Vagina (tissue), 2 donors: ENCODE results near the gene BMS1. TPM values are rescaled to one million over a fixed set of nuclear protein-coding genes. Genes with fewer than 3 reads are reported as not detected.
"Not testable (repeated sequence)": the region's sequence is repeated elsewhere in the genome, so short reads cannot be mapped to it uniquely, and the experiment has no call there.

Experiments
- DNase-seq, 2 donors: peaks; one replicate each; pipeline ENCODE4 v3.0.0-alpha.2; 2017; ENCODE audit errors: extremely low spot score in 2 of 2
- H3K27ac ChIP-seq: fragments of 200-600 bp; sonication (generic); one replicate; pipeline ENCODE4 v1.5.1; 2019
- H3K27me3 ChIP-seq: fragments of 200-600 bp; sonication (generic); one replicate; pipeline ENCODE4 v1.5.1; 2019
- H3K36me3 ChIP-seq, 2 donors: fragments of 200-600 bp; sonication (generic); one replicate each; pipeline ENCODE4 v1.5.1; 2017 to 2019
- H3K4me1 ChIP-seq: fragments of 200-600 bp; sonication (generic); one replicate; pipeline ENCODE4 v1.5.1; 2019
- H3K4me3 ChIP-seq, 2 donors: fragments of 200-600 bp; sonication (generic); 1 replicate in 1 of 2; 2 replicates in 1 of 2; pipeline ENCODE4 v1.5.1; 2016 to 2019
- H3K9me3 ChIP-seq: fragments of 200-600 bp; sonication (generic); one replicate; pipeline ENCODE4 v1.5.1; 2019
- POLR2A ChIP-seq, 2 donors: fragments of 450-650 bp; IDR thresholded peaks; one replicate each; pipeline ENCODE4 v1.6.1; 2017; ENCODE audit warnings: antibody characterized with exemption in 2 of 2, mild to moderate bottlenecking in 2 of 2, moderate library complexity in 2 of 2
- POLR2AphosphoS5 ChIP-seq, 2 donors: sonication (generic); formaldehyde crosslinking; IDR thresholded peaks; one replicate each; pipeline ENCODE4 v1.9.0; 2017; ENCODE audit warnings: antibody characterized with exemption in 2 of 2, mild to moderate bottlenecking in 2 of 2, low read depth in 1 of 2; ENCODE audit not compliant: insufficient read depth in 1 of 2
- intact Hi-C: fragments of 100-400 bp; cut with DNase I; formaldehyde crosslinking; loops from one replicate; pipeline ENCODE4 v1.15.1; 2023
- total RNA-seq: library from RNA; depleted of rRNA; stranded (reverse); fragments of >200 nt; gene quantifications from one replicate; pipeline ENCODE4 v1.2.3, GENCODE V29; 2016
- TF ChIP-seq, protein P1 (sequence below), 3 experiments: fragments of 450-650 bp in 2 of 3; fragments of 200-600 bp in 1 of 3; sonication (generic) in 1 of 3; IDR thresholded peaks; one replicate each; pipeline ENCODE4 v1.5.1; 2017 to 2019; ENCODE audit warnings: antibody characterized with exemption in 3 of 3, mild to moderate bottlenecking in 2 of 3, moderate library complexity in 2 of 3

Gene BMS1, protein sequence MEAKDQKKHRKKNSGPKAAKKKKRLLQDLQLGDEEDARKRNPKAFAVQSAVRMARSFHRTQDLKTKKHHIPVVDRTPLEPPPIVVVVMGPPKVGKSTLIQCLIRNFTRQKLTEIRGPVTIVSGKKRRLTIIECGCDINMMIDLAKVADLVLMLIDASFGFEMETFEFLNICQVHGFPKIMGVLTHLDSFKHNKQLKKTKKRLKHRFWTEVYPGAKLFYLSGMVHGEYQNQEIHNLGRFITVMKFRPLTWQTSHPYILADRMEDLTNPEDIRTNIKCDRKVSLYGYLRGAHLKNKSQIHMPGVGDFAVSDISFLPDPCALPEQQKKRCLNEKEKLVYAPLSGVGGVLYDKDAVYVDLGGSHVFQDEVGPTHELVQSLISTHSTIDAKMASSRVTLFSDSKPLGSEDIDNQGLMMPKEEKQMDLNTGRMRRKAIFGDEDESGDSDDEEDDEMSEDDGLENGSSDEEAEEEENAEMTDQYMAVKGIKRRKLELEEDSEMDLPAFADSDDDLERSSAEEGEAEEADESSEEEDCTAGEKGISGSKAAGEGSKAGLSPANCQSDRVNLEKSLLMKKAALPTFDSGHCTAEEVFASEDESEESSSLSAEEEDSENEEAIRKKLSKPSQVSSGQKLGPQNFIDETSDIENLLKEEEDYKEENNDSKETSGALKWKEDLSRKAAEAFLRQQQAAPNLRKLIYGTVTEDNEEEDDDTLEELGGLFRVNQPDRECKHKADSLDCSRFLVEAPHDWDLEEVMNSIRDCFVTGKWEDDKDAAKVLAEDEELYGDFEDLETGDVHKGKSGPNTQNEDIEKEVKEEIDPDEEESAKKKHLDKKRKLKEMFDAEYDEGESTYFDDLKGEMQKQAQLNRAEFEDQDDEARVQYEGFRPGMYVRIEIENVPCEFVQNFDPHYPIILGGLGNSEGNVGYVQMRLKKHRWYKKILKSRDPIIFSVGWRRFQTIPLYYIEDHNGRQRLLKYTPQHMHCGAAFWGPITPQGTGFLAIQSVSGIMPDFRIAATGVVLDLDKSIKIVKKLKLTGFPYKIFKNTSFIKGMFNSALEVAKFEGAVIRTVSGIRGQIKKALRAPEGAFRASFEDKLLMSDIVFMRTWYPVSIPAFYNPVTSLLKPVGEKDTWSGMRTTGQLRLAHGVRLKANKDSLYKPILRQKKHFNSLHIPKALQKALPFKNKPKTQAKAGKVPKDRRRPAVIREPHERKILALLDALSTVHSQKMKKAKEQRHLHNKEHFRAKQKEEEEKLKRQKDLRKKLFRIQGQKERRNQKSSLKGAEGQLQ
- 12.0 TPM for total RNA-seq

DNA sequence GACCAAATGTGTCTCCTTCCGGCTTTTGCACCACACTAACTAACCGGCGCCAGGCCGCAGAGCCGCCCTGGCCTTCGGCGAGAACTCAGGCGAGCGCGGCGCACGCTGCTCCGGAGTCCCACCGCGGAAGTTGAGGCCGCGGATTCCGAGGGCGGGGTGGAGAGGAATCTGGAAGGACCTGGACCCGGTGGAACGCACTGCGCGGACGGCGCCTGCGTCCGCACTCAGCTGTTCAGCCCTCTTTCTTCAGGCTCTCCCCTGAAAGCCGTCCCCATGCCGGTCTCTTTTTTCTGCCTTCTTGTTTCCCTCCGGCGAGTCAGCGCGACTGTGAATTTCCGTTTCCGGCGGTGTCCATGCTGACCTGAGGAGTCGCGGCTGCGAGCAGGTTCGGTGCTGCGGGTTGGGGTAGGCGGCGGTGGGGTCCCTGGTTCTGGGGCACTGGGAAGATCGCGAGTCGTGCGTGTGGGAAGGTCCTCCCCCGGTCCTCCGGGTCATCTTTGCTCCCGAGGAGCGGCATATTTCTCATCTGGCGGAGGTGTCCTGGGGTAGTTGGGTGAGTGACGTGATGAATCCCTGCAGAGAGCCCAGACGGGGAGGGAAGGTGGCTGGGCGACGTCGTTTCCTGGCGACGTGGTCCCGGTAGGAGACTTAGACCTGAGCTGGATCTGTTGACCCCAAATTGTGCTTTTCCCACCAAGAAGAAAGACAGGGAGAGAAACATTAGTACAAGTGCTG lies at the start of gene BMS1:
TSS of gene BMS1 (plus strand) at position 350 of the 735 bp plus-strand sequence. CDS start 1,600 bp downstream, outside the sequence.
- TF ChIP-seq POLR2AphosphoS5 (IDR thresholded peaks at IDR 0.05; ENCODE audit: insufficient read depth in 1 of 2, low read depth in 1 of 2) (peak; percentile 89 to 90), POLR2A (IDR thresholded peaks at IDR 0.05) (peak in 1 of 2 donors; percentile 38)
- TF ChIP-seq, protein P1, sequence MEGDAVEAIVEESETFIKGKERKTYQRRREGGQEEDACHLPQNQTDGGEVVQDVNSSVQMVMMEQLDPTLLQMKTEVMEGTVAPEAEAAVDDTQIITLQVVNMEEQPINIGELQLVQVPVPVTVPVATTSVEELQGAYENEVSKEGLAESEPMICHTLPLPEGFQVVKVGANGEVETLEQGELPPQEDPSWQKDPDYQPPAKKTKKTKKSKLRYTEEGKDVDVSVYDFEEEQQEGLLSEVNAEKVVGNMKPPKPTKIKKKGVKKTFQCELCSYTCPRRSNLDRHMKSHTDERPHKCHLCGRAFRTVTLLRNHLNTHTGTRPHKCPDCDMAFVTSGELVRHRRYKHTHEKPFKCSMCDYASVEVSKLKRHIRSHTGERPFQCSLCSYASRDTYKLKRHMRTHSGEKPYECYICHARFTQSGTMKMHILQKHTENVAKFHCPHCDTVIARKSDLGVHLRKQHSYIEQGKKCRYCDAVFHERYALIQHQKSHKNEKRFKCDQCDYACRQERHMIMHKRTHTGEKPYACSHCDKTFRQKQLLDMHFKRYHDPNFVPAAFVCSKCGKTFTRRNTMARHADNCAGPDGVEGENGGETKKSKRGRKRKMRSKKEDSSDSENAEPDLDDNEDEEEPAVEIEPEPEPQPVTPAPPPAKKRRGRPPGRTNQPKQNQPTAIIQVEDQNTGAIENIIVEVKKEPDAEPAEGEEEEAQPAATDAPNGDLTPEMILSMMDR (IDR thresholded peaks at IDR 0.05): no peak
- intact Hi-C loops: no loop called here
- DNase-seq: peak in 1 of 2 donors; percentile 93
- Histone ChIP-seq H3K9me3 (no peaks in the 10 kb centered on the region), H3K4me1 (peaks cover 16% of the 10 kb centered on the region), H3K27ac (peak within 1 kb of the TSS; percentile 93), H3K27me3 (no peaks in the 10 kb centered on the region), H3K36me3 (peaks cover 0 to 24% of the 10 kb centered on the region in 2 donors), H3K4me3 (peak within 1 kb of the TSS; percentile 58 to 68)

DNA sequence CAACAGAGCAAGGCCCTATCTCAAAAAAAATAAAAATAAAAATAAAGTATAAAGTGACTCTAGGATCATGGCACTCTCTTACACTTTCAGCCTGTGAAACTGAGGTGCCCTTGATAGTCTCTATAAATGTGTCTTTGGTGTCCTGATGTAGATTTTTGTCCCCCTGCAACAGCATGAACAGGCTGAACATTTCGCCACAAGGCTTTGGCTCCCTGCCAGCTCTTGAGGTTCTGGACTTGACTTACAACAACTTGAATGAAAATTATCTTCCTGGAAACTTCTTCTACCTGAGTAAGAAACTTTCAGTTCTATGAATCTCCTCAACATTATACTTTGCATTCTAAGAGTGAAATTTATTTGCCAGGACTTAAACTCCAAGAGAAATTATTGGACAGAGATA lies 48.1 kb upstream of the BMS1 start:
- DNase-seq: no peak
- H3K27ac ChIP-seq: no peak overlapping the region
- no peaks in the 10 kb centered on the region for H3K27me3 ChIP-seq
- TF ChIP-seq, protein P1 (IDR thresholded peaks at IDR 0.05): no peak
- TF ChIP-seq POLR2A (IDR thresholded peaks at IDR 0.05): no peak
- no peak for TF ChIP-seq POLR2AphosphoS5 (IDR thresholded peaks at IDR 0.05; ENCODE audit: insufficient read depth in 1 of 2, low read depth in 1 of 2)
- intact Hi-C loops: no loop called here
- H3K36me3 ChIP-seq: no peaks in the 10 kb centered on the region
- no peak overlapping the region for H3K4me3 ChIP-seq
- no peaks in the 10 kb centered on the region for H3K9me3 ChIP-seq
- H3K4me1 ChIP-seq: no peaks in the 10 kb centered on the region

DNA sequence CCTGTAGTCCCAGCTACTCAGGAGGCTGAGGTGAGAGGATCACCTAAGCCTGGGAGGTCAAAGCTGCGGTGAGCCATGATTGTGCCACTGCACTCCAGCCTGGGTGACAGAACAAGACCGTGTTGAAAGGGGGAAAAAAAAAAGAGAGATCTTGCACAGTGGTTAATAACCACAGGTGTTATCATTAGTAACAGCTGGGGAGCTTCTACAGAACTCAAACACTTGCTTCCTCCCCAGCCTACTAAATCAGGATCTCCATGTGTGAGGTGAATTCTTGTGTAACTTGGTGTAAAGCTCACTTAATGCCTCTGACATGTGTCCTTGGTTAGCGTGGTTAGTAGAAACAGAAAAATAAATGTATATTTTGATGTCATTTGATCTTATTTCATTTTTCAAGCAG lies 43.9 kb upstream of the BMS1 start:
- no peaks in the 10 kb centered on the region for H3K4me1 ChIP-seq
- intact Hi-C loops: no loop called here
- H3K4me3 ChIP-seq: no peak overlapping the region
- H3K36me3 ChIP-seq: no peaks in the 10 kb centered on the region
- no peak for TF ChIP-seq POLR2AphosphoS5 (IDR thresholded peaks at IDR 0.05; ENCODE audit: insufficient read depth in 1 of 2, low read depth in 1 of 2)
- TF ChIP-seq, protein P1 (IDR thresholded peaks at IDR 0.05): no peak
- TF ChIP-seq POLR2A (IDR thresholded peaks at IDR 0.05): no peak
- no peak overlapping the region for H3K27ac ChIP-seq
- H3K9me3 ChIP-seq: no peaks in the 10 kb centered on the region
- no peak for DNase-seq
- no peaks in the 10 kb centered on the region for H3K27me3 ChIP-seq

DNA sequence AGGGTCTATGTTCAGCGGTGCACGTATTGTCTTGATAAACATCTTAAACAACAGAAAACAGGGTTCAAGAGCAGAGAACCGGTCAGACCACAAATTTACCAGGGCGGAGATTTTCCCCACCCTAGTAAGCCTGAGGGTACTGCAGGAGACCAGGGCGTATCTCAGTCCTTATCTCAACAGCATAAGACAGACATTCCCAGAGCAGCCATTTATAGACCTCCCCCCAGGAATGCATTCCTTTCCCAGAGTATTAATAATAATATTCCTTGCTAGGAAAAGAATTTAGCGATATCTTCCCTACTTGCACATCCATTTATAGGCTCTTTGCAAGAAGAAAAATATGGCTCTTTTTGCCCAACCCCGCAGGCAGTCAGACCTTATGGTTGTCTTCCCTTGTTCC lies 41.1 kb upstream of the BMS1 start:
- DNase-seq, H3K4me1 ChIP-seq, H3K27ac ChIP-seq, intact Hi-C loops, H3K27me3 ChIP-seq, H3K9me3 ChIP-seq, H3K4me3 ChIP-seq, H3K36me3 ChIP-seq: not testable (repeated sequence)
